HG02610 (cell line): Measurements from ENCODE around the gene IER2.
"Not testable (repeated sequence)": the region's sequence is repeated elsewhere in the genome, so short reads cannot be mapped to it uniquely, and the experiment has no call there.

Source experiments
- ATAC-seq: cut with Tn5 transposase; IDR thresholded peaks from one replicate; pipeline ENCODE4 v1.9.1; 2021; ENCODE audit warnings: mild to moderate bottlenecking, moderate library complexity; ENCODE audit not compliant: unreplicated experiment

Gene IER2

GRCh38 chr19:13162724-13163608 lies 12.8 kb downstream of the IER2 start:
- peak; percentile 50 for ATAC-seq

DNA sequence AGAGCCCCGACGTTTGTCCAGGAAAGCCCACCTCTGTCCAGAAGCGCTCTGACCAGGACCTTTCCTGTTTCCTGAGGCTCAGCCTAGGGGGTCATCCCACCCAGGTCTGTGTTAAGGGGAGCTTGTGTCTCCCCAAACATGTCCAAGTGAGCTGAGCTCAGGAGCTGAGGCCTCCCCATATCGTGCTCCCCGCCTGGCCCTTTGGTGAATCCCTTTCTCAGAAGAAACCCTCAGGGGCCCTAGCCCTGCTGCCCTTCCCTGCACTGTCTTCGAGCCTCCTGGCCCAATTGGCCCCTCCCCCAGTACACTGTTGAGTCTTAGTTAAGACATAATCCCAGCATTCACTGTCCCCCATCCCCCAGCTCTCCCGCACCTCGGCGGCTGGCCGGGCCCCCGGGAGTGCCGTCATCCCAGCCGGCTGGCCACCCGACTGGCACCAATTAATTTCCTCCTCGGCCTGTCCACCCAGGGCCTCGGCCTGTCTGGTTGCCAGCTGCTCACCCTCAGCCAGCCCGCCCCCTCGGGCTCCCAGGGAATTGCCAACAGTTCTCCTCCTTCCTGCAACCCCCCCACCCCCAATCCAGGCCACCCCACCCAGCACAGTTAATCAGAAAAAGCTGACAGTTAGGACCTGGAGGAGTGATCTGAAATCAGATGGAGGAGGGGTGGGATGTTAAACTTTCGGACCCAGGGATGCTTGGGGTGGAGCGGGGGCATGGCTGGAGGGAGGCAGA lies 13.6 kb downstream of the IER2 start:
- ATAC-seq, result no peak

- no peak for ATAC-seq
These were observed 14.3 kb downstream of the IER2 start for GRCh38 chr19:13164343-13165161.

GRCh38 chr19:13165162-13165997 lies 15.2 kb downstream of the IER2 start:
- no peak for ATAC-seq

DNA sequence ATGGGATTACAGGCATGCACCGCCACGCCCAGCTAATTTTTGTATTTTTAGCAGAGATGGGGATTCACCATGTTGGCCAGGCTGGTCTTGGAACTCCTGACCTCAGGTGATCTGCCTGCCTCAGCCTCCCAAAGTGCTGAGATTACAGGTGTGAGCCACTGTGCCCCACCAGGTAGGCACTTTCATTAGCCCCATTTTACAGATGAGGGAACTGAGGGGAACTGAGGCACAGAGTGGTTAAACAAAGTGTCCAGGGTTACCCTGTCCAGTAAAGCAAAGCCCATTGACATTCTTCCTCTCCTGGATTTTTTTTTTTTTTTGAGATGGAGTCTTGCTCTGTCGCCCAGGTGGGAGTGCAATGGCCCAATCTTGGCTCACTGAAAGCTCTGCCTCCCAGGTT lies 15.9 kb downstream of the IER2 start:
- not testable (repeated sequence) for ATAC-seq

GRCh38 chr19:13169769-13170168 lies 19.6 kb downstream of the IER2 start:
- ATAC-seq, result no peak

DNA sequence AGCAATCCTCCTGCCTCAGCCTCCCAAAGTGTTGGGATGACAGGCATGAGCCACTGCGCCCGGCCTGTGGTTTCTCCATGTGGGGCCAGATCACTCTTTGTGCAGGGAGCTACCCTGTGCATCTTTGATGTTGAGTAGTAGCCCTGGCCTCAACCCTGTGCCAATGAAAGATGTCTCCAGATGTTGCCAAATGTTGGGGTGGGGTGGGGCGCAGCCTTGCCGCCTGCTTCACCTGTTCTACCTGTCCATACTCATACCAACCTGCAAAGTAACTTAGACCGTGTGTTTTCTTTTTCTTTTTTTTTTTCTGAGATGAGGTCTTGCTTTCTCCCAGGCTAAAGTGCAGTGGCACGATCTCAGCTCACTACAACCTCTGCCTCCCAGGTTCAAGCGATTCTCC lies 20.9 kb downstream of the IER2 start:
- ATAC-seq, result no peak

- no peak for ATAC-seq
These were observed 22.3 kb downstream of the IER2 start for GRCh38 chr19:13172346-13173138.

GRCh38 chr19:13173139-13173737 lies 23.0 kb downstream of the IER2 start:
- ATAC-seq, result no peak

GRCh38 chr19:13176345-13176744 lies 26.1 kb downstream of the IER2 start:
- ATAC-seq, result no peak

DNA sequence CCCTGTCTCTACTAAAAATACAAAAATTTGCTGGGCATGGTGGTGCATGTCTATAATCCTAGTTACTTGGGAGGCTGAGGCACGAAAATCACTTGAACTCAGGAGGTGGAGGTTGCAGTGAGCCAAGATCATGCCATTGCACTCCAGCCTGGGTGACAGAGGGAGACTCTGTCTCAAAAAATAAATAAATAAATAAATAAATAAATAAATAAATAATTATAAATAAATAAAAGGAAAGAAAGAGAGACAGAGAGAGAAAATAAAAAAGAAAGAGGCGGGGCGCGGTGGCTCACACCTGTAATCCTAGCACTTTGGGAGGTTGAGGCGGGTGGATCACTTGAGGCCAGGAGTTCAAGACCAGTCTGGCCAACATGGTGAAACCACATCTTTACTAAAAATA lies 27.4 kb downstream of the IER2 start:
- not testable (repeated sequence) for ATAC-seq

DNA sequence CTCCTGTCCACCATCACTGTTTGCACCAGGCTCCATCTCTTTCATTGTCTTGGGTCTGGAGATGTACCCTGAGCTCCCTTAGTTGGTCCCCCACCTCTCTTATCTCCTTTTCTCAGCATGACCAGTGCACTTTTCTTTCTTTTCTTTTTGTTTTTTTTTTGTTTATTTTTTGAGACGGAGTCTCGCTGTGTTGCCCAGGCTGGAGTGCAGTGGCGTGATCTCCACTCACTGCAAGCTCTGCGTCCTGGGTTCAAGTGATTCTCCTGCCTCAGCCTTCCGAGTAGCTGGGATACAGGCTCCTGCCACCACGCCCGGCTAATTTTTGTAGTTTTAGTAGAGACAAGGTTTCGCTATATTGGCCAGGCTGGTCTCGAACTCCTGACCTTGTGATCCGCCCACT lies 28.1 kb downstream of the IER2 start:
- not testable (repeated sequence) for ATAC-seq

- no peak for ATAC-seq
These were observed 31.7 kb downstream of the IER2 start for GRCh38 chr19:13181747-13182388.

GRCh38 chr19:13184926-13185325 lies 34.7 kb downstream of the IER2 start:
- ATAC-seq, result not testable (repeated sequence)

- ATAC-seq, result not testable (repeated sequence)
These were observed 35.8 kb downstream of the IER2 start for GRCh38 chr19:13185763-13186657.

GRCh38 chr19:13186688-13187087 lies 36.5 kb downstream of the IER2 start:
- not testable (repeated sequence) for ATAC-seq

- ATAC-seq, result no peak
These were observed 37.2 kb downstream of the IER2 start for GRCh38 chr19:13187419-13187818.

DNA sequence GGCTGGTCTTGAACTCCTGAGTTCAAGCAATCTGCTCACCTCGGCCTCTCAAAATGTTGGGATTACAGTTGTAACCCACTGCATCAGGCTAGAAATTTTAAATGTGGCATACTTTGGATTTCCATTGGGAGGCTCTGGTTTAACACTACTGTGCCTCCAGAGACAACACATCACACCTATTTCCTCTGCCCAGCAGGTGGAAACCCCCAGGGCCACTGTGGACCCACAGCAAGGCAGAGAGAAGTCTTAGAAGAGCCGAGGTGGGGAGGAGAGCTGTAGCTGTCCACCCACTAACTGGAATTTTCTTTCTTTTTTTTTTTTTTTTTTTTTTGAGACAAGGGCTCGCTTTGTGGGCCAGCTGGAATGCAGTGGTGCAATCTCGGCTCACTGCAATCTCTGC lies 39.4 kb downstream of the IER2 start:
- no peak for ATAC-seq
